K562 (cell line): ENCODE measurements around the gene POC1B. TPM values are rescaled to one million over a fixed set of nuclear protein-coding genes. Genes with fewer than 3 reads are reported as not detected.

Experiments
- ADNP ChIP-seq: fragments of 200-800 bp; sonication (Bioruptor generic); IDR thresholded peaks from 2 replicates; pipeline ENCODE4 v1.6.1; 2016; ENCODE audit warnings: missing genetic modification characterization, missing compliant biosample characterization
- ARHGAP35 ChIP-seq: fragments of 450-650 bp; IDR thresholded peaks from 2 replicates; pipeline ENCODE4 v1.6.1; 2018; ENCODE audit not compliant: partially characterized antibody
- CSDE1 ChIP-seq, 2 experiments: fragments of 450-650 bp; IDR thresholded peaks; 2 replicates each; pipeline ENCODE4 v1.6.1; 2016; ENCODE audit warnings: mild to moderate bottlenecking in 1 of 2
- ETV5 ChIP-seq: sonication (generic); formaldehyde crosslinking; IDR thresholded peaks from 2 replicates; pipeline ENCODE4 v1.4.0; 2020; ENCODE audit warnings: low read depth, mild to moderate bottlenecking, missing genetic modification reagents
- MEF2D ChIP-seq: conservative IDR thresholded peaks from 2 replicates; pipeline ENCODE4 v1.6.1; 2016; ENCODE audit warnings: low read depth, missing genetic modification characterization, missing compliant biosample characterization
- OTX1 ChIP-seq: fragments of 450-650 bp; formaldehyde crosslinking; IDR thresholded peaks from 2 replicates; pipeline ENCODE4 v1.4.0; 2022; ENCODE audit warnings: mild to moderate bottlenecking
- RAD21 ChIP-seq, 2 experiments: fragments of 250-450 bp in 1 of 2; fragments of 450-650 bp in 1 of 2; sonication (Bioruptor Pico) in 1 of 2; formaldehyde crosslinking in 1 of 2; IDR thresholded peaks in 1 of 2; conservative IDR thresholded peaks in 1 of 2; 2 replicates each; pipeline versions ENCODE4 v1.4.0 to v1.8.0; 2020 to 2022; ENCODE audit warnings: mild to moderate bottlenecking in 2 of 2, moderate library complexity in 1 of 2
- SMAD3 ChIP-seq: fragments of 450-650 bp; formaldehyde crosslinking; conservative IDR thresholded peaks from 2 replicates; pipeline ENCODE4 v1.4.0; 2020; ENCODE audit warnings: mild to moderate bottlenecking
- ZBTB8A ChIP-seq: fragments of 450-650 bp; IDR thresholded peaks from 2 replicates; pipeline ENCODE4 v1.6.1; 2018; ENCODE audit warnings: mild to moderate bottlenecking, moderate library complexity; ENCODE audit not compliant: partially characterized antibody
- ZNF551 ChIP-seq: fragments of 250-450 bp; sonication (Bioruptor Pico); IDR thresholded peaks from 2 replicates; pipeline ENCODE4 v1.5.0; 2021; ENCODE audit warnings: mild to moderate bottlenecking, moderate library complexity
- ZNF561 ChIP-seq: fragments of 450-650 bp; formaldehyde crosslinking; conservative IDR thresholded peaks from 2 replicates; pipeline ENCODE4 v1.4.0; 2020; ENCODE audit warnings: mild to moderate bottlenecking, moderate library complexity
- polyA plus RNA-seq, 8 experiments: library from polyadenylated mRNA; depleted of rRNA in 4 of 8; stranded (reverse) in 5 of 8; unstranded in 3 of 8; fragments of >200 nt; fragmentation: Nextera tagmentation in 2 of 8; fragmentation: Illumina TruSeq in 1 of 8; extraction: Ambion mirVana in 2 of 8; extraction: Trizol in 1 of 8; gene quantifications; 2 replicates each; pipeline versions ENCODE4 v1.2.1 to v1.2.3, GENCODE V29; 2011 to 2014; ENCODE audit warnings: inconsistent platforms in 1 of 8, missing spikeins in 1 of 8
- total RNA-seq, 7 experiments: library from RNA; depleted of rRNA in 6 of 7; stranded (reverse); fragments of >200 nt in 6 of 7; fragmentation: Illumina TruSeq in 2 of 7; extraction: Trizol in 2 of 7; gene quantifications; 2 replicates each; pipeline versions ENCODE4 v1.2.1 to v1.2.3, GENCODE V29; 2011 to 2021; ENCODE audit warnings: low replicate concordance in 1 of 7
- TF ChIP-seq, protein P1 (sequence below): sonication (generic); formaldehyde crosslinking; IDR thresholded peaks from 2 replicates; pipeline ENCODE4 v1.8.0; 2023; ENCODE audit warnings: missing genetic modification reagents, mild to moderate bottlenecking, borderline replicate concordance
- TF ChIP-seq, protein P2 (sequence below): fragments of 200-600 bp; sonication (generic); IDR thresholded peaks from one replicate; pipeline ENCODE4 v1.6.1; 2012; ENCODE audit warnings: mild to moderate bottlenecking, low read depth, low read length, inconsistent platforms

Gene POC1B
- total and polyA plus RNA-seq, 9 of the 15 experiments (the other 6 are each of a cell fraction or from before 2014, with no cell fraction given): 4.5 to 16.1 (median 10.4) TPM

DNA sequence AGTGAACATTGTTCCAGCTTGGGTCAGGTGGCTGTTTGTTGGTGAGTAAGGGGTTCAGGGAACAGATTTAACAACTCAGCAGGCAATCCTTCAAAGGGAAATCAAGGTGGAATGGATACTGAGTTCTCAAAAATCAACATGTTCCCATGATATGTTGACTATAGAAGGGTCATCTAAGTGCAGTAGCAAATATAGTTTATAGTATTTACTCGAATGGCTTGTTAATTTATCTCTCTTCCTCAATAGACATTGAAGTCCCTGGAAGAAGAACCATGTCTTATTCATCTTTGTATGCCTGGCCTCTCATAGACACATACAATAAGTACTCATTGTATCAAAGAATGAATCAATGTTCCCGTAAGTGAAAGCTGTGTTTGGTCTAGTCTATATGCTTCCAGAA lies 149.0 kb downstream of the POC1B start (continued):
- TF ChIP-seq, protein P1, sequence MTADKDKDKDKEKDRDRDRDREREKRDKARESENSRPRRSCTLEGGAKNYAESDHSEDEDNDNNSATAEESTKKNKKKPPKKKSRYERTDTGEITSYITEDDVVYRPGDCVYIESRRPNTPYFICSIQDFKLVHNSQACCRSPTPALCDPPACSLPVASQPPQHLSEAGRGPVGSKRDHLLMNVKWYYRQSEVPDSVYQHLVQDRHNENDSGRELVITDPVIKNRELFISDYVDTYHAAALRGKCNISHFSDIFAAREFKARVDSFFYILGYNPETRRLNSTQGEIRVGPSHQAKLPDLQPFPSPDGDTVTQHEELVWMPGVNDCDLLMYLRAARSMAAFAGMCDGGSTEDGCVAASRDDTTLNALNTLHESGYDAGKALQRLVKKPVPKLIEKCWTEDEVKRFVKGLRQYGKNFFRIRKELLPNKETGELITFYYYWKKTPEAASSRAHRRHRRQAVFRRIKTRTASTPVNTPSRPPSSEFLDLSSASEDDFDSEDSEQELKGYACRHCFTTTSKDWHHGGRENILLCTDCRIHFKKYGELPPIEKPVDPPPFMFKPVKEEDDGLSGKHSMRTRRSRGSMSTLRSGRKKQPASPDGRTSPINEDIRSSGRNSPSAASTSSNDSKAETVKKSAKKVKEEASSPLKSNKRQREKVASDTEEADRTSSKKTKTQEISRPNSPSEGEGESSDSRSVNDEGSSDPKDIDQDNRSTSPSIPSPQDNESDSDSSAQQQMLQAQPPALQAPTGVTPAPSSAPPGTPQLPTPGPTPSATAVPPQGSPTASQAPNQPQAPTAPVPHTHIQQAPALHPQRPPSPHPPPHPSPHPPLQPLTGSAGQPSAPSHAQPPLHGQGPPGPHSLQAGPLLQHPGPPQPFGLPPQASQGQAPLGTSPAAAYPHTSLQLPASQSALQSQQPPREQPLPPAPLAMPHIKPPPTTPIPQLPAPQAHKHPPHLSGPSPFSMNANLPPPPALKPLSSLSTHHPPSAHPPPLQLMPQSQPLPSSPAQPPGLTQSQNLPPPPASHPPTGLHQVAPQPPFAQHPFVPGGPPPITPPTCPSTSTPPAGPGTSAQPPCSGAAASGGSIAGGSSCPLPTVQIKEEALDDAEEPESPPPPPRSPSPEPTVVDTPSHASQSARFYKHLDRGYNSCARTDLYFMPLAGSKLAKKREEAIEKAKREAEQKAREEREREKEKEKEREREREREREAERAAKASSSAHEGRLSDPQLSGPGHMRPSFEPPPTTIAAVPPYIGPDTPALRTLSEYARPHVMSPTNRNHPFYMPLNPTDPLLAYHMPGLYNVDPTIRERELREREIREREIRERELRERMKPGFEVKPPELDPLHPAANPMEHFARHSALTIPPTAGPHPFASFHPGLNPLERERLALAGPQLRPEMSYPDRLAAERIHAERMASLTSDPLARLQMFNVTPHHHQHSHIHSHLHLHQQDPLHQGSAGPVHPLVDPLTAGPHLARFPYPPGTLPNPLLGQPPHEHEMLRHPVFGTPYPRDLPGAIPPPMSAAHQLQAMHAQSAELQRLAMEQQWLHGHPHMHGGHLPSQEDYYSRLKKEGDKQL: no peak
- TF ChIP-seq CSDE1 (IDR thresholded peaks at IDR 0.05) (no peak), ETV5 (CRISPR knock-in tag) (no peak), SMAD3 (CRISPR knock-in tag) (no peak), OTX1 (CRISPR knock-in tag) (no peak), ZBTB8A (no peak), ZNF561 (CRISPR knock-in tag) (no peak), ZNF551 (CRISPR knock-in tag) (no peak), MEF2D (tag) (no peak), RAD21 (CRISPR knock-in tag; conservative IDR thresholded peaks at IDR 0.05 in 1 of 2, IDR thresholded peaks at IDR 0.05 in 1 of 2) (no peak), ADNP (tag) (no peak), ARHGAP35 (no peak)
- TF ChIP-seq, protein P2, sequence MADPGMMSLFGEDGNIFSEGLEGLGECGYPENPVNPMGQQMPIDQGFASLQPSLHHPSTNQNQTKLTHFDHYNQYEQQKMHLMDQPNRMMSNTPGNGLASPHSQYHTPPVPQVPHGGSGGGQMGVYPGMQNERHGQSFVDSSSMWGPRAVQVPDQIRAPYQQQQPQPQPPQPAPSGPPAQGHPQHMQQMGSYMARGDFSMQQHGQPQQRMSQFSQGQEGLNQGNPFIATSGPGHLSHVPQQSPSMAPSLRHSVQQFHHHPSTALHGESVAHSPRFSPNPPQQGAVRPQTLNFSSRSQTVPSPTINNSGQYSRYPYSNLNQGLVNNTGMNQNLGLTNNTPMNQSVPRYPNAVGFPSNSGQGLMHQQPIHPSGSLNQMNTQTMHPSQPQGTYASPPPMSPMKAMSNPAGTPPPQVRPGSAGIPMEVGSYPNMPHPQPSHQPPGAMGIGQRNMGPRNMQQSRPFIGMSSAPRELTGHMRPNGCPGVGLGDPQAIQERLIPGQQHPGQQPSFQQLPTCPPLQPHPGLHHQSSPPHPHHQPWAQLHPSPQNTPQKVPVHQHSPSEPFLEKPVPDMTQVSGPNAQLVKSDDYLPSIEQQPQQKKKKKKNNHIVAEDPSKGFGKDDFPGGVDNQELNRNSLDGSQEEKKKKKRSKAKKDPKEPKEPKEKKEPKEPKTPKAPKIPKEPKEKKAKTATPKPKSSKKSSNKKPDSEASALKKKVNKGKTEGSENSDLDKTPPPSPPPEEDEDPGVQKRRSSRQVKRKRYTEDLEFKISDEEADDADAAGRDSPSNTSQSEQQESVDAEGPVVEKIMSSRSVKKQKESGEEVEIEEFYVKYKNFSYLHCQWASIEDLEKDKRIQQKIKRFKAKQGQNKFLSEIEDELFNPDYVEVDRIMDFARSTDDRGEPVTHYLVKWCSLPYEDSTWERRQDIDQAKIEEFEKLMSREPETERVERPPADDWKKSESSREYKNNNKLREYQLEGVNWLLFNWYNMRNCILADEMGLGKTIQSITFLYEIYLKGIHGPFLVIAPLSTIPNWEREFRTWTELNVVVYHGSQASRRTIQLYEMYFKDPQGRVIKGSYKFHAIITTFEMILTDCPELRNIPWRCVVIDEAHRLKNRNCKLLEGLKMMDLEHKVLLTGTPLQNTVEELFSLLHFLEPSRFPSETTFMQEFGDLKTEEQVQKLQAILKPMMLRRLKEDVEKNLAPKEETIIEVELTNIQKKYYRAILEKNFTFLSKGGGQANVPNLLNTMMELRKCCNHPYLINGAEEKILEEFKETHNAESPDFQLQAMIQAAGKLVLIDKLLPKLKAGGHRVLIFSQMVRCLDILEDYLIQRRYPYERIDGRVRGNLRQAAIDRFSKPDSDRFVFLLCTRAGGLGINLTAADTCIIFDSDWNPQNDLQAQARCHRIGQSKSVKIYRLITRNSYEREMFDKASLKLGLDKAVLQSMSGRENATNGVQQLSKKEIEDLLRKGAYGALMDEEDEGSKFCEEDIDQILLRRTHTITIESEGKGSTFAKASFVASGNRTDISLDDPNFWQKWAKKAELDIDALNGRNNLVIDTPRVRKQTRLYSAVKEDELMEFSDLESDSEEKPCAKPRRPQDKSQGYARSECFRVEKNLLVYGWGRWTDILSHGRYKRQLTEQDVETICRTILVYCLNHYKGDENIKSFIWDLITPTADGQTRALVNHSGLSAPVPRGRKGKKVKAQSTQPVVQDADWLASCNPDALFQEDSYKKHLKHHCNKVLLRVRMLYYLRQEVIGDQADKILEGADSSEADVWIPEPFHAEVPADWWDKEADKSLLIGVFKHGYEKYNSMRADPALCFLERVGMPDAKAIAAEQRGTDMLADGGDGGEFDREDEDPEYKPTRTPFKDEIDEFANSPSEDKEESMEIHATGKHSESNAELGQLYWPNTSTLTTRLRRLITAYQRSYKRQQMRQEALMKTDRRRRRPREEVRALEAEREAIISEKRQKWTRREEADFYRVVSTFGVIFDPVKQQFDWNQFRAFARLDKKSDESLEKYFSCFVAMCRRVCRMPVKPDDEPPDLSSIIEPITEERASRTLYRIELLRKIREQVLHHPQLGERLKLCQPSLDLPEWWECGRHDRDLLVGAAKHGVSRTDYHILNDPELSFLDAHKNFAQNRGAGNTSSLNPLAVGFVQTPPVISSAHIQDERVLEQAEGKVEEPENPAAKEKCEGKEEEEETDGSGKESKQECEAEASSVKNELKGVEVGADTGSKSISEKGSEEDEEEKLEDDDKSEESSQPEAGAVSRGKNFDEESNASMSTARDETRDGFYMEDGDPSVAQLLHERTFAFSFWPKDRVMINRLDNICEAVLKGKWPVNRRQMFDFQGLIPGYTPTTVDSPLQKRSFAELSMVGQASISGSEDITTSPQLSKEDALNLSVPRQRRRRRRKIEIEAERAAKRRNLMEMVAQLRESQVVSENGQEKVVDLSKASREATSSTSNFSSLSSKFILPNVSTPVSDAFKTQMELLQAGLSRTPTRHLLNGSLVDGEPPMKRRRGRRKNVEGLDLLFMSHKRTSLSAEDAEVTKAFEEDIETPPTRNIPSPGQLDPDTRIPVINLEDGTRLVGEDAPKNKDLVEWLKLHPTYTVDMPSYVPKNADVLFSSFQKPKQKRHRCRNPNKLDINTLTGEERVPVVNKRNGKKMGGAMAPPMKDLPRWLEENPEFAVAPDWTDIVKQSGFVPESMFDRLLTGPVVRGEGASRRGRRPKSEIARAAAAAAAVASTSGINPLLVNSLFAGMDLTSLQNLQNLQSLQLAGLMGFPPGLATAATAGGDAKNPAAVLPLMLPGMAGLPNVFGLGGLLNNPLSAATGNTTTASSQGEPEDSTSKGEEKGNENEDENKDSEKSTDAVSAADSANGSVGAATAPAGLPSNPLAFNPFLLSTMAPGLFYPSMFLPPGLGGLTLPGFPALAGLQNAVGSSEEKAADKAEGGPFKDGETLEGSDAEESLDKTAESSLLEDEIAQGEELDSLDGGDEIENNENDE: no peak
